GM21360 (cell line): ENCODE measurements around the gene SORBS1.
A peak's percentile ranks its signal among the peaks of the same experiment; 100 is the strongest.

Source experiments
- ATAC-seq: cut with Tn5 transposase; IDR thresholded peaks from one replicate; pipeline ENCODE4 v1.9.1; 2021; ENCODE audit warnings: mild to moderate bottlenecking, moderate library complexity; ENCODE audit not compliant: unreplicated experiment

Gene SORBS1

GRCh38 chr10:95467162-95467599, 94.0 kb downstream of the SORBS1 start:
- no peak for ATAC-seq

- no peak for ATAC-seq
Measured at GRCh38 chr10:95466436-95466835, 94.7 kb downstream of the SORBS1 start.

GRCh38 chr10:95464280-95464679, 96.9 kb downstream of the SORBS1 start:
- ATAC-seq: no peak

DNA sequence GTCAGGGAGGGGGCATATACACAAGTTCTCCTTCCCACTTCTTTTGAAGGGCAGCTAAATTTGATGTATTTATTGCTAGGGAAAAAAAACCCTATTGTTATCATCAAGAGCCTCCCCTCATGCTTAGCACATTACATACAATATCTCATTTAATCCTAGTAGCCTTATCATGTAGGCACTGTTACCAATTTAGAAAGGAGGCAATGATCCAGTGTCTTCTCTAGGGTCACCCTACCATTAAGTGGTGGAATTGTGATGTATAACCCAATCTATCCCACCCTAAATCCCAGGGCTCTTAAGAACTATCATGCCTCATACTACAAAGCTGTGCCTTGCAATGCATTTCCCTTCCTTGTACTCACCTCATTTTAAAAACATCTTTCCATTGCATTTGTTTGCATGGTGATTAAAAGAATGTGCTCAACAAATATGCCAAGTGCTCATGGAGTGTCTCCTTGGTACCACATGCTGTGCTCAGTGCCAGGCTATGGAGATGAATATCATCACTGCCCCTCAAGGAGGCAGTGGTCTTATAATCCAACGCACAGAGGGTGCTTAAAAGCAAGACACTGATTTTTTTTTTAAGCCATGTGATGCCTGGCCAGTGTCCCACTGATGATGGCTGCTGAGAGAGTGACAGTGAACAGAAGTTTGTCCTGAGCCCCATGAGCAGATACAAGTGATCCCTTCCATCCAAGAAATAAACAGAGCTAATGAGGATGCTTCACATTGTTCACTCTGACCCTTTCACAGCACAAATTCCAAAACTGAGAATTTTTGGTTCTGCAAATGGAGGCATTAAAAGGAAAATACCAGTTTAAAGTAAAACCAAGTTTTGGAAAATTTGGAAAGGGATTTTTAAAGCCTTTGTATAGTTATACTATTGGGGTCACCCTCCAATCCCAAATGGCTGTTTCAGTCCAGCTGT, 98.2 kb downstream of the SORBS1 start:
- ATAC-seq: no peak

DNA sequence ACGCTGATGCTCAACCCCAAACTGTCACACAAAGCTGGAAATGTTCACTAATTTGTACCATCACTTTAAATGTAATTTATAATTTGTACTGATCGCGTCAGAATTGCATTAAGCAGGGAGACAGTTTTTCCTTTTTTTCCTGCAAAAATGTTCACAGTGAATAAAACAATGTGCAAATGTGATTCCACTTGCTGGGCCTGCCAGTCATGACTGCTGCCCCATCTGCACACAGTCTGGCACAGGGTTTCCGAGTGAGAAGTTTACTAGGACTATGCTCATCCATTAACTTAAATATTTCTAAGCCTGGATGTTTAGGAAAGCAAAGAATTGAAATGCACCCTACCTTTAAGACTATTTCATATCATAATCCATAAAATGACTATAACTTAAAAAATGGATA, 99.6 kb downstream of the SORBS1 start:
- no peak for ATAC-seq

- no peak for ATAC-seq
Measured at GRCh38 chr10:95459446-95460045, 101.6 kb downstream of the SORBS1 start.

- no peak for ATAC-seq
Measured at GRCh38 chr10:95458871-95459270, 102.3 kb downstream of the SORBS1 start.

GRCh38 chr10:95458014-95458413, 103.2 kb downstream of the SORBS1 start:
- no peak for ATAC-seq

GRCh38 chr10:95457319-95457886, 103.8 kb downstream of the SORBS1 start:
- no peak for ATAC-seq

DNA sequence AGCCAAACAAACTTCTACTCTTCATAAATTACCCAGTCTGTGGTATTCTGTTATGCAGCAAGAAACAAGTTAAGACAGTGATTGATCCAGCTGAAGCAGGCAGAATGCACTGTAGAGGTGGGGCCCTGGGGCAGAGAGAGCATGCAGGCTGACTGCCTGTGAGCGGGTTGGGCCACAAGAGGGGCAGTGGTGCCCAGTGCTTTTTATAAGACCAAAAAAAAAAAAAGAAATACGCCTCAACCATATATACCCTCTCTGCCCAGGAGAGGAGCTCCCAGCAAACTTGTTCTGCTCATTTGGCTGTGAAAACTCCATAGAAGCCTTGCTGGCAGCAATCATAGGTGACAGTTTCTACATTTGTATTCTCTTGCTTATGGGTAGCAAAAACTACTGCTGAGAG, 104.7 kb downstream of the SORBS1 start:
- no peak for ATAC-seq

DNA sequence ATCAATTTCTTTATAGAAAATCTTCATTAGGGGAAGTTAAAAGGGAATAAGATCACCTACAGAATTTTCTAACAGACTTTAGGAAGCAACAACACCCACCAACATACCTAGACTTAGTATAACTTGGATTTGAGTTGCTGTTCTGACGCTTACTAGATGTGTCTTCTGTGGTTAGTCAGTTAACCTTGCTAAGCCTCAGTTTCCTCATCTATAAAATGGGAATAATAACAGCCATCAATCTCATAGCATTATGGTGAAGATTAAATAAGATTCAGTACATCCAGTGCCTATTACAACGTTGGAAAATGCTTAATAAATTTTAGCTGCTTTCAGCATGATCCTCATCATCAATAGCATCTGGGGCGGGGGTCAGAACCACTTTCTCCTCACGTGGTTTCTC, 106.2 kb downstream of the SORBS1 start:
- no peak for ATAC-seq

DNA sequence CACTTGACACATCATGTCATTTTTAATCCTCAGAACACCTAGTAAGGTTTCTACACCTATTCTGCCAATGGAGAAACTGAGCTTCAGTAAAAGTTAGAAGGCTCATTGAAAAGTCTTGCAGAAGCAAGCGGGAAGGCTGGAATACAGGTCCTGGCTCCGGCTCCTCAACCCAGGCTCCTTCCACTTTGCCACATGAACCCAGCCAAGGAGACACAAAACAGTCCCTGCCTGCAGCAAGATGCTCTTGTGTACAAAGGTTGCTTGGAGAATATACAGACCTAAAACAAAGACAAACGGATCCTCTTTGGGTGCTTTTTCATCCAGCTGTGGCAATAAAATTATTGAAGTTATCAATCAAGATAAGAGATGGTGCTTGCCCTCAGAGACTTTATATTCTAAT, 106.8 kb downstream of the SORBS1 start:
- no peak for ATAC-seq

GRCh38 chr10:95451568-95452524, 109.3 kb downstream of the SORBS1 start:
- ATAC-seq: no peak

- ATAC-seq: no peak
Measured at GRCh38 chr10:95451150-95451549, 110.0 kb downstream of the SORBS1 start.

DNA sequence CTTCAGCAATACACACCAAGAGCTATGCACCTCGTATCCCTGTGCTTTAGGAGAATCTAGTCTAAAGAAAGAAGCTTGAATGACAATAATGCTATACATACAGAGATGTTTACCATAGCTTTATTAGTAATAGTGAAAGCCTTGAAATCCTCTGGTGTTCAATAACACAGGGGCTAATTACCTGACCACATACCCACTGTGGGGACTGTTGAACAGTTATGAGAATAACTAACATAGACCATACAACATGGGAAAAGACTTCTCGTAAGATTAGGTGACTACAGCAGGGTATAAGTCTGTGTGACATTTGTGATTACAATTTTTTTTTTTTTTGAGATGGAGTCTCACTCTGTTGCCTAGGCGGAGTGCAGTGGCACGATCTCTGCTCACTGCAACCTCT, 111.0 kb downstream of the SORBS1 start:
- no peak for ATAC-seq

DNA sequence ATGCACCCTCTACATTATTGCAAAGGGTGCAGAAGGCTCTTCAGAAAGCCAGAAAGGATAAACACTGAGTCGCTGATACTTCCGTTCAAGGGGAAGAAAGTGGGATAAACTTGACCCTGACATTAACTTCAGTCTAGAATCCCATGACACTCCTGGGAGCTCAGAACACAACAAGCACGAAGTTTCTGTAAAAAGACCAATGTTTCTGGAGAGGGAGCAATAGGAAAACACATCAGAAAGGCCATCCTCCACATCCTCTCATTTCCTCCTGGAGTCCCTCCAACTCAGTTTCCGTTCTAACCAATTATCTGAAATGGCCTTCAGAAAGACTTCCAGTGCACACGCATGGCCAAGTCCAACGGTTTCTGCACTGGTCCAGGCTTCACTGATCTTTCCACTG, 113.5 kb downstream of the SORBS1 start:
- no peak for ATAC-seq

DNA sequence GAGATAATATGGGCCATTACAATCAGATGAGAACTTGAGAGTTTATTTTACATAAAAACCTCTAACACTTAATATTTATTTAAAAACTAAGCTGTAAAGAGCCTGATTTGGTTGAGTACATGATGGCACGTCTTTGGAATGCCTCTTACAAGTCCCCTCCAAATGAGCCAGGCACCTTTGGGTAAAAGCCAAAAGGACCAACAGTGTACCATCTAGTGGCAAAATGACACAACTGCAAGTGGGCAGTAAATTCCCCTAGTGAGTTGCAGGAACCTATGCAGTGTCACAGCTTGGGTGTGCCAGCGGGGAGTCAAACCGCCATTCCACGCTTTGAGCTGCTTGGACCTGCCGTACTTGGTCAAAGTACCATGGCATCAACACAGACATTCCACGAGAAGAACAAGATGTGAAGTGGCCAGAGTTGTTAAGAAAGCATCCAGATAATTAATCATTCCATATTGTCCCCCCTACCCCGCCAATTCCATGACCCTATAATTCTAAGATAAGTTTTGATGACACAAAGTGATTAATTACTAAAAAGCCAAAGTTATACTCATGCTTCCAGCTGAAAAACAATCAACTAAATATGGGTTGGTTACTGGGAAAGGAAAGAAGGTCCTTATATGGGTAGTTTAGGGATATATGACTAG, 115.2 kb downstream of the SORBS1 start:
- ATAC-seq: peak; percentile 65

- ATAC-seq: no peak
Measured at GRCh38 chr10:95445223-95445836, 115.8 kb downstream of the SORBS1 start.

DNA sequence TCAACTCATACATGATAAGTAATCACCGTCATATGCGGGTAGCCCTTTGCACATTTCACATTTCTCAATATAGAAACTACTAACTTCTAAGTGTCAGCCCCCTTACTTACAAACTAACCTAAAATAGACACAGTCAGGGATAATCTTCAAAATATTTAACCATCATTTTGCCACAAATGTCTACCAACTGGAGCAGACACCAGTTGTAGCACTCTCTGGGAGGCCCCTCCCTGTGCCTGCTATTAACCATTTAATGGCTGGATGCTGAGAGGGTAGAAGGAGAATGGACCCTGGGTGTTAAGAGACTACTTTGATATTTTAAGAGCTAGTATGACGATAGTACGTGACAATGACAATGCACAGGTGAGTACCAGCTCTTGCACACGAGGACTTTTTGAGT, 116.4 kb downstream of the SORBS1 start:
- ATAC-seq: no peak

DNA sequence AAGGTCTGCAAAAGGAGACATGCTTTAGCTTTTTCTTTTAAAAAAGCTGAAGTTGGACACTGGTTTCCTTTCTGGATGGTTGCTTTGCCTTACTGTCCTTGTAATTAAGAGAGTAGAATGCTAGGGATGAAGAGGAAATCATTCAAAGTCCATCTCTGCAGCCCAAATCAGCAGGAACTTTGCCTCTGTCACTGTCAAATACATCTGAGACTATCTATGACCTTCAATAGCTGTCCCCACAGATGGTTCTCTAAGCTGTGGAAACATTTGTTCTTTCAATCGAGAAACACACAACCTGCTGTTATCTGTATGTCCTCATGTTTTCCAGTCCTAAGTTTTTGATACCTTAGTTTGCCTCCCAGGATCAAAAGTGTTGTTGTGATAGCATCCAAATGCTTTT, 117.5 kb downstream of the SORBS1 start:
- ATAC-seq: no peak
